GM18511 (cell line): ENCODE data around the gene HERC2.

Experiments used
- ATAC-seq: cut with Tn5 transposase; IDR thresholded peaks from one replicate; pipeline ENCODE4 v1.9.1; 2021; ENCODE audit warnings: mild to moderate bottlenecking, moderate library complexity; ENCODE audit not compliant: unreplicated experiment

HERC2 gene

GRCh38 chr15:28099555-28100140, 222.3 kb downstream of the HERC2 start:
- no peak for ATAC-seq

- no peak for ATAC-seq
Observed at GRCh38 chr15:28098766-28099554, 223.0 kb downstream of the HERC2 start, which contains the start of gene OCA2. TSS of gene OCA2 (minus strand) at chr15:28099315. CDS start at chr15:28081874, 17,441 bp downstream.

GRCh38 chr15:28098360-28098765, 223.6 kb downstream of the HERC2 start:
- no peak for ATAC-seq

GRCh38 chr15:28097656-28098359, 224.2 kb downstream of the HERC2 start:
- no peak for ATAC-seq

GRCh38 chr15:28096670-28097431, 225.1 kb downstream of the HERC2 start:
- peak; percentile 1 for ATAC-seq

- ATAC-seq = no peak
Observed at GRCh38 chr15:28096411-28096669, 225.6 kb downstream of the HERC2 start.

GRCh38 chr15:28094732-28095521, 227.1 kb downstream of the HERC2 start:
- ATAC-seq = no peak

GRCh38 chr15:28093752-28094535, 228.0 kb downstream of the HERC2 start:
- ATAC-seq = no peak

- ATAC-seq = no peak
Observed at GRCh38 chr15:28091313-28091712, 230.7 kb downstream of the HERC2 start.

- ATAC-seq = peak; percentile 99
Observed at GRCh38 chr15:28086175-28086703, 235.7 kb downstream of the HERC2 start.

GRCh38 chr15:28085489-28086174, 236.3 kb downstream of the HERC2 start:
- ATAC-seq = peak; percentile 32

GRCh38 chr15:28084547-28084946, 237.4 kb downstream of the HERC2 start:
- no peak for ATAC-seq

- no peak for ATAC-seq
Observed at GRCh38 chr15:28082891-28083684, 238.9 kb downstream of the HERC2 start.

GRCh38 chr15:28081594-28081993, 240.4 kb downstream of the HERC2 start:
- ATAC-seq = no peak

GRCh38 chr15:28080386-28080785, 241.6 kb downstream of the HERC2 start:
- ATAC-seq = no peak

GRCh38 chr15:28079313-28079969, 242.5 kb downstream of the HERC2 start:
- no peak for ATAC-seq

GRCh38 chr15:28078191-28078719, 243.7 kb downstream of the HERC2 start:
- ATAC-seq = no peak
